NCI-H2107 treated with DMSO at 0.1 percent for 48 hours (cell line): ENCODE data around the gene TAC4.

ENCODE experiments used
- DNase-seq: peaks from one replicate; lab custom pipeline; 2025; ENCODE audit not compliant: unreplicated experiment; lab: John Stamatoyannopoulos, UW

The TAC4 gene

DNA sequence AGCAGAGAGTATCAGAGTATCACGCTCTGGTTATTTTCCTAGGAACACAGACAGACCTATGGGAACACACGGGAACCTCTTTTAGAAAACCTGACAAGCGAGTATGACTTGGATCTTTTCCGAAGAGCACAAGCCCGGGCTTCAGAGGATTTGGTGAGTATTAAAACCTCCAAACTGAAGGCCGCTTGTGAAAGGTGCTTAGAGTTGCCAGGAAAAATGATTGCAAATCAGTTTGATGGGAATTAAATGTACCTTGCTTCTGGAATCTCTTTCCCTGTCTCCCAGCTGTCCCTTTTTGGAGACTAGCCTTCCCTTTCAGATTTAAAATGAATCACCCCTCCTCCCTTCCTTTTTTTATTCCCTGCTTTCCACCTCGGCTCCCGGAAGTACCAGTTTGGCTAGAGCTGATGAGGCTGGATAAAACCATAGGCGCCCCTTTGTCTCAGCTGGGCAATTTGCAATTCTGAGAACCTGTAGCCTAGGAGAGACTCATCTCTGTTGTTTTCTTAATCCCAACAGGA, 32.0 kb downstream of the TAC4 start:
- DNase-seq: no peak

DNA sequence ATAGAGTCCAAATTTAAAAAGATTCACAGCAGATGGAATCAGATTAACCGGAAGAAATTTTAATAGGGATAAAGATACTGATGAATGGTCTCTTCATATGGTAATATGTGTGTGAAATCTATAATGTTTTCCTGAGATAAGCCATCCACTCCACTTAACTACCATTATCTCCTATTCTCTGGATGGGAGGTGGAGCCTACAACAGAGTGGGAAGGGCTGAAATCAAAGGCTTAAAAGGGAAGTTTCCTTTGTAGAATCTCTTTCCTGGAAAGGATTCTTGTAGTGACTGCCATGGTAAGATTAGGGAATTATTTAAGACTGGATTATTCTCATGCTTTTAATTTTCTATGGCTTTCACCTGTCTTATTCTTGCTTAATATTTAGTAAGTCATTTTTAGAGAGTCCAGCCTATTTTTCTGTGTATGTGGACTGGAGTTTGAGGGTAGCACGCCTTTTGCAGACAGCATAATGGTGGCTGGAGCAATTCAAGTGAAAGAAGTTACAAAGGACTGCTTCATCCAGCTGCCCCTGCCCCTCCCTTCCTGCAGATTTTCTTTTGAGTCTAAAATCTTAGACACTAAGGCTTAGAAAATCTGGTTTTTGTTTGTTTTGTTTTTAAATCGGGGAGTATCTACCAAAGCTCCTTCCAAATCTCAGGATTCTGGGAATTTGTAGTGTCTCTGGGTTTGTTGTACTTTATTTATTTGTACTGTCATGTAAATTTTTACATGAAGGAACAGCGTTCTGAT, 32.9 kb downstream of the TAC4 start:
- DNase-seq: no peak

DNA sequence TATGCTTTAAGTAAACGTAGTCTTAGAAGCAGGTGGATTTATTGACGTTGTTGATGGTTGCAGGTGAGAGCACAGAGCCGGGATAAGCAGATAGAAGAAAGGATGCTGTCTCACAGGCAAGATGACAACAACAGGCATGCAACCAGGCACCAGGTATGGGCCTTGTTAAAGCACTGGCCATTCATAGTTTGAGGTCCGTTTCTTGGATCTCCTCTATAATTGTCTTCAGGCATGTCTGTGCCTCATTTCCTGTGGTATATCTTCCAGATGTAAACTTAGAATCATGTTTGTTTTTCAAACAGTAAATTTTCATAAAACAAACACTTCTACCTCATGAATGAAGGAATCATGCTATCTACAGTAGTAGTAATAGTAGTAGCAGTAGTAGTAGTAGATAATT, 38.8 kb downstream of the TAC4 start:
- no peak for DNase-seq

DNA sequence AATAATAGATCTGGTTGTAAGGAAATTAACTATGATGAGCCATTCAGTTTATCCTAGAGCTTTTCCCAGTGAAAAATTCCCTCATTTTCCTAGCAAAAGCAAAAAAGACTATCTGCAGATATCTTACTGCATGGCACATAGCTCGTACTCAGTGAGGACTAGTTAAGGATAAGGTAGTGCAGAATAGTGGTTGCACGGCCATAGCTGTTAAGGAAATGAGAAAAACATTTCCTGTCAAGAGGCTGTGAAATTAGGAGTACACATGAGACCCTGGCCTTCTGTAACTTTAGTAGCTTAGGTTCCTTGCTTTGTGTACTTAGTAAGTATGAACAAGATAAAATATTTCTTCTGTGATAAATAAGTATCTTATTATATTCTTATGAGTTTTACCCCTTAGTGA, 49.1 kb downstream of the TAC4 start:
- DNase-seq: no peak

DNA sequence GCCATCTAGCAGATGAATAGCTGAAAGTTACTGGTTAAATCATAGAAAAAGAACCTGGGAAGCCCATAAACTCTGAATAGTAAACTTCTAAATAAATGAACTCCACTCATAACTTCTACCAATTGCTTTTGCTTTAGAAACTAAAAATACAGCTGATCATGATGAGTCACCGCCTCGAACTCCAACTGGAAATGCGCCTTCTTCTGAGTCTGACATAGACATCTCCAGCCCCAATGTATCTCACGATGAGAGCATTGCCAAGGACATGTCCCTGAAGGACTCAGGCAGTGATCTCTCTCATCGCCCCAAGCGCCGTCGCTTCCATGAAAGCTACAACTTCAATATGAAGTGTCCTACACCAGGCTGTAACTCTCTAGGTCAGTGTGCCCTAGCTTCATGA, 49.7 kb downstream of the TAC4 start:
- no peak for DNase-seq

DNA sequence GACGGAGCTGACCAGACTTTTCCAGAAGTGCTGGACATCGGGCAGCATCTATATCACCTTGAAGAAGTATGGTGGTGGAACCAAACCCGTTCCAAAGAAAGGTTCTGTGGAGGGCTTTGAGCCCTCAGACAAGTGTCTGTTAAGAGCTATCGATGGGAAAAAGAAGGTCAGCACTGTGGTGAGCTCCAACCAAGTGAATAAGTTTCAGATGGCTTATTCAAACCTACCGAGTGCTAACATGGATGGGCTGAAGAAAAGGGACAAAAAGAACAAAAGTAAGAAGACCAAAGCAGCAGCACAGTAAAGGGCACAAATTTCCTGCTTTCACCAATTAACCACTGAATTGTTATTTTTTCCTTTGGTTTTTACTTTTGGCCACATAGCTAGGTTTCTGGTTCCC, 52.5 kb downstream of the TAC4 start:
- no peak for DNase-seq

DNA sequence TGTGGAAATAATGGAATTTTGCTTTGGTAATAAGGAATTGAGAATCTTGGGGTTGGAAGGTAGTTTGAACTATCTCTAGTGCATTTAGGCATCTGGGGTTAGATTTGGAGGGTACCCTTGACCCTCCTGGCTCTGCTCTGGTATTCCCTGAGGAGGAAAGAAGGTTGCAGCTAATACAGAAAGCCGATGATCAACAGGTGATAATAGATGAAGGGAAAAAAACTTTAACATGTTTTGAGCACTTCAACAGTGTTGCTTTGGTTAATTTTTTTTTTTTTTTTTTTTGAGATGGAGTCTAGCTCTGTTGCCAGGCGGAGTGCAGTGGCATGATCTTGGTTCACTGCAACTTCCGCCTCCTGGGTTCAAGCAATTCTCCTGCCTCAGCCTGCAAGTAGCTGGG, 54.6 kb downstream of the TAC4 start:
- DNase-seq: no peak

DNA sequence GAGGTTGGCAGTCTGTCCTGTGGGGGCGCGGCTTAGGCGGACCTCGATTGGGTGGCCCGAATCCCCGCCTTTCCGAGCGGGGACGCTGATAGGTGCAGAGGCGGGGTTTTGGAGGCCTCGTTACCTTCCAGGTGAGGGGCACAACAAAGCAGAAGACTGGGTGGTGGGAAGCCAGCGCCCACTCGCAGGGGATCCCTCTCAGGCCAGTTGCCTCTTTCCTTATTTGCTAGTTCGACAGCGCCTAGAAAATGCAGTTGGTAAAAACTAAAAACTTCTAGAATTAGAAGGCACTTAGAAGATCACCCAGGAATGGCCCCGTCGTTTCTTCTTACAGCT, 58.7 kb downstream of the TAC4 start:
- no peak for DNase-seq

DNA sequence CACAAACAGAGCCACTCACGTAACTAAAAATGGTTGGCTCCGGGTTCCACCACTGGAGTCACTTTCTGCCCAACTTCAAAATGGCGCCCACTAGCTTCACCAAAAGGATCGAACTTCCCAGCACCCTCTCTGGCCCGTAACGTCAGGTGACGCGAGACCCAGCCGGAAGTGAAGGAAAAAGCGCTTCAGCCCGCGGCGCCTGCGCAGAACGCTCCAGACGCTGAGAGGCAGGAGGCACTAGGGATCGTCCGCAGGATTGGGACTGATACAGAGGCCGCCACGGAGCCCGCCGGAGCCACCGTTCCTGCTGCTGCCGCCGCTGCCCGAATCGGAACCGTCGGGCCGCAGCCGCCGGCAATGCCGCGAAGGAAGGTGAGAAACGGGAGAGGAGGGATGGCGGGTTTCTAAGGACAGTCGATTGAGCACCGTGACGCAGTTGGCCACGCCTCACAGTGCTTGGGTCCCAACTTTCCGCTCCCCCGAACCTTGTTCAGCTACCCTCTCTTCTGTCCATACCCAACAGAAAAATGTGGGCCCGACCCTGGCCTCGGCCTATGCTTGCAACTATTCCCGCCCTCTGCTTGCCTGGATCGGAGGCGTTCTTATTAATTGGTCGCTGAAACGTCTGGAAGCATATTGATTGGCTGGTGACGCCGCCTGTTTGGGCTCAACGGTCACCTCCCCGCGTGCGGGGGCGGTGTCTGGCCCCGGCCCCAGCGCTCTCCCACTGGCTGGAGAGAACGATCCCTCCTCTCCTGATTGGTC, 59.2 kb downstream of the TAC4 start, which contains the start of gene KAT7:
TSS of gene KAT7 (plus strand) at position 204 of the 765 bp plus-strand sequence. CDS start at position 358, 154 bp downstream.
- peak; percentile 98 for DNase-seq
